Muscle of back (tissue), 11 donors: ENCODE measurements around the gene ZNF485. TPM values are rescaled to one million over a fixed set of nuclear protein-coding genes. Genes with fewer than 3 reads are reported as not detected.
A peak's percentile ranks its signal among the peaks of the same experiment; 100 is the strongest.
"Not testable (repeated sequence)": the region's sequence is repeated elsewhere in the genome, so short reads cannot be mapped to it uniquely, and the experiment has no call there.

Experiments
- DNase-seq, 3 donors: peaks; one replicate each; pipeline versions ENCODE4 v3.0.0 to v3.0.0-alpha.2; 2013
- polyA plus RNA-seq, 10 donors: library from polyadenylated mRNA; unstranded; fragments of 120-200 nt; gene quantifications; one replicate each; pipeline ENCODE4 v1.2.1, GENCODE V29; 2013; ENCODE audit not compliant: insufficient read length in 10 of 10

Gene ZNF485
- polyA plus RNA-seq, 10 donors: 2.0 to 4.0 (median 3.3) TPM

GRCh38 chr10:43601576-43601975, 4.7 kb upstream of the ZNF485 start:
- DNase-seq: not testable (repeated sequence)

- no peak for DNase-seq
Measured at GRCh38 chr10:43605850-43606322, 352 bp upstream of the ZNF485 start.

GRCh38 chr10:43607199-43607573, 948 bp downstream of the ZNF485 start:
- no peak for DNase-seq

GRCh38 chr10:43610636-43611035, 4.4 kb downstream of the ZNF485 start:
- no peak for DNase-seq

GRCh38 chr10:43616697-43617370, 10.6 kb downstream of the ZNF485 start:
- DNase-seq: no peak

GRCh38 chr10:43619368-43619767, 13.1 kb downstream of the ZNF485 start:
- no peak for DNase-seq

- DNase-seq: no peak
Measured at GRCh38 chr10:43622038-43622437, 15.8 kb downstream of the ZNF485 start.

- DNase-seq: peak in 1 of 3 donors; percentile 9
Measured at GRCh38 chr10:43623351-43623750, 17.1 kb downstream of the ZNF485 start.

GRCh38 chr10:43627942-43628341, 21.7 kb downstream of the ZNF485 start:
- no peak for DNase-seq

- no peak for DNase-seq
Measured at GRCh38 chr10:43628956-43629355, 22.7 kb downstream of the ZNF485 start.

GRCh38 chr10:43635816-43636215, 29.6 kb downstream of the ZNF485 start:
- not testable (repeated sequence) for DNase-seq

- DNase-seq: no peak
Measured at GRCh38 chr10:43640603-43641002, 34.4 kb downstream of the ZNF485 start.

- no peak for DNase-seq
Measured at GRCh38 chr10:43644252-43644651, 38.0 kb downstream of the ZNF485 start.

- DNase-seq: no peak
Measured at GRCh38 chr10:43645866-43646265, 39.6 kb downstream of the ZNF485 start.

- peak in 2 of 3 donors; percentile 30 to 39 for DNase-seq
Measured at GRCh38 chr10:43647576-43647975, 41.3 kb downstream of the ZNF485 start.

- peak in 1 of 3 donors; percentile 12 for DNase-seq
Measured at GRCh38 chr10:43648095-43648397, 41.8 kb downstream of the ZNF485 start.

GRCh38 chr10:43648398-43649184, 42.4 kb downstream of the ZNF485 start, which contains the start of gene ZNF32:
TSS of gene ZNF32 (minus strand) at chr10:43648881. CDS start at chr10:43646133, 2,748 bp downstream.
- peak; percentile 82 to 96 (median 91) for DNase-seq

GRCh38 chr10:43649185-43649523, 42.9 kb downstream of the ZNF485 start:
- no peak for DNase-seq

GRCh38 chr10:43653746-43654145, 47.5 kb downstream of the ZNF485 start:
- DNase-seq: no peak

- DNase-seq: no peak
Measured at GRCh38 chr10:43655311-43655710, 49.1 kb downstream of the ZNF485 start.

- no peak for DNase-seq
Measured at GRCh38 chr10:43658227-43658626, 52.0 kb downstream of the ZNF485 start.

GRCh38 chr10:43665054-43665453, 58.8 kb downstream of the ZNF485 start:
- DNase-seq: no peak

- no peak for DNase-seq
Measured at GRCh38 chr10:43666552-43666951, 60.3 kb downstream of the ZNF485 start.
